Thymus (tissue), 11 donors: Measurements from ENCODE around the gene CKS1B. TPM values are rescaled to one million over a fixed set of nuclear protein-coding genes. Genes with fewer than 3 reads are reported as not detected.
A peak's percentile ranks its signal among the peaks of the same experiment; 100 is the strongest.

Experiments used
- DNase-seq, 9 donors: peaks; one replicate each; pipeline ENCODE4 v3.0.0-alpha.2; 2013; ENCODE audit warnings: low spot score in 9 of 9, low read depth in 6 of 9, missing footprints in 1 of 9
- H3K27ac ChIP-seq, 2 donors: one replicate each; pipeline ENCODE4 v1.5.1; 2013; ENCODE audit warnings: control low read depth in 1 of 2, low read depth in 1 of 2, low read length in 1 of 2, mild to moderate bottlenecking in 1 of 2, moderate library complexity in 1 of 2
- H3K27me3 ChIP-seq, 2 donors: one replicate each; pipeline ENCODE4 v1.5.1; 2013; ENCODE audit warnings: low read length in 1 of 2; ENCODE audit not compliant: control insufficient read depth in 2 of 2, insufficient read depth in 1 of 2
- H3K36me3 ChIP-seq, 2 donors: one replicate each; pipeline ENCODE4 v1.5.1; 2013; ENCODE audit warnings: low read length in 1 of 2, mild to moderate bottlenecking in 1 of 2, moderate library complexity in 1 of 2; ENCODE audit not compliant: control insufficient read depth in 2 of 2, insufficient read depth in 2 of 2
- H3K4me1 ChIP-seq, 2 donors: one replicate each; pipeline ENCODE4 v1.5.1; 2013; ENCODE audit warnings: low read length in 2 of 2; ENCODE audit not compliant: control insufficient read depth in 2 of 2, insufficient read depth in 2 of 2
- H3K4me3 ChIP-seq, 2 donors: one replicate each; pipeline ENCODE4 v1.5.1; 2013; ENCODE audit warnings: low read length in 2 of 2, control low read depth in 1 of 2, mild to moderate bottlenecking in 1 of 2
- H3K9me3 ChIP-seq, 2 donors: one replicate each; pipeline ENCODE4 v1.5.1; 2013; ENCODE audit warnings: low read length in 1 of 2, mild to moderate bottlenecking in 1 of 2; ENCODE audit not compliant: control insufficient read depth in 2 of 2, insufficient read depth in 1 of 2
- WGBS: extraction: QIAGEN DNeasy Blood & Tissue Kit; methylation state at CpG from one replicate; pipeline ENCODE4 v1.1.7; 2013; 5-methylcytosine and 5-hydroxymethylcytosine counted together
- polyA plus RNA-seq: library from polyadenylated mRNA; stranded (reverse); fragments of 200-250 nt; gene quantifications from one replicate; pipeline ENCODE4 v1.2.3, GENCODE V29; 2013
- total RNA-seq: library from RNA; stranded (reverse); fragments of 120-200 nt; gene quantifications from one replicate; pipeline ENCODE4 v1.2.4, GENCODE V29; 2013
- donor health status: healthy.

The CKS1B gene
- total and polyA plus RNA-seq, 2 donors: 32.8 to 113 TPM

- no peak for DNase-seq
- Histone ChIP-seq H3K4me3 (no peak overlapping the region), H3K4me1 (peaks cover 19 to 60% of the 10 kb centered on the region in 2 donors), H3K36me3 (peaks cover 26 to 42% of the 10 kb centered on the region in 2 donors), H3K9me3 (peaks cover 0 to 5% of the 10 kb centered on the region in 2 donors), H3K27me3 (no peaks in the 10 kb centered on the region), H3K27ac (no peak overlapping the region)
- WGBS: 97% methylated on average over 7 of the region's 7 CpGs
Observed at GRCh38 chr1:154959426-154959780, 15.1 kb upstream of the CKS1B start.

DNA sequence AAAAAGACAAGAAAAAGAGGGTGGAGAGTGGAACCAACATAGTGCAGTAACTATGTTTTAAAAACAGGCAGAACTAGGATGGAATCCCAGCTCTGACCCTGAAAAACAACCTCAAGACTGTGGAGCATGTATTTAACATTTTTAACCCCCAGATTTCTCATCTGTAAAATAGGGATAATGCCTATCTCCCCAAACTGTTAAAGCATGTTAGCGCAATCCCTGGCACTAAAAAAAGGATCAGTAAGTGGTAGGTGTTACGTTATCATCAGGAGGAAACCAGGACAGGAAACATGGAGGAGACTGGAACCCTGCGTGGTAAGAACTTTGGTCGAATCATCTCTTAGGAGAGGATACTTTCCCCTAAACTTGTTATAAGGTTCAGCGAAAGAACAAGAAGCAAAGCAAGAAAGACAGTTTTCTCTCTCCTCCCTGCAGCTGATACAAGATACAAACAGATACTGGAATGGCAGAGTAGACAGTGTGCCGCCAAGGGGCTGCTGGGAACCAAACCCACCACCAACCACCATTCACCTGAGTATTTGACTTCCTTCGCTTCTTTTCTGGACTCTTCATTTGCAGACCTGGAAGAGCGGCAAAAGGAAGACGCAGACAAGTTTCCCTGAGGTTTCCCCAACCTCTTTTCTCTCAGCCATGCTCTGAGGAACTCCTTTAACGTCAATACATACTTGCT is 13.9 kb upstream of the CKS1B start:
- Histone ChIP-seq H3K4me3 (peak overlapping the region; percentile 78 to 85), H3K27me3 (no peaks in the 10 kb centered on the region)

DNA sequence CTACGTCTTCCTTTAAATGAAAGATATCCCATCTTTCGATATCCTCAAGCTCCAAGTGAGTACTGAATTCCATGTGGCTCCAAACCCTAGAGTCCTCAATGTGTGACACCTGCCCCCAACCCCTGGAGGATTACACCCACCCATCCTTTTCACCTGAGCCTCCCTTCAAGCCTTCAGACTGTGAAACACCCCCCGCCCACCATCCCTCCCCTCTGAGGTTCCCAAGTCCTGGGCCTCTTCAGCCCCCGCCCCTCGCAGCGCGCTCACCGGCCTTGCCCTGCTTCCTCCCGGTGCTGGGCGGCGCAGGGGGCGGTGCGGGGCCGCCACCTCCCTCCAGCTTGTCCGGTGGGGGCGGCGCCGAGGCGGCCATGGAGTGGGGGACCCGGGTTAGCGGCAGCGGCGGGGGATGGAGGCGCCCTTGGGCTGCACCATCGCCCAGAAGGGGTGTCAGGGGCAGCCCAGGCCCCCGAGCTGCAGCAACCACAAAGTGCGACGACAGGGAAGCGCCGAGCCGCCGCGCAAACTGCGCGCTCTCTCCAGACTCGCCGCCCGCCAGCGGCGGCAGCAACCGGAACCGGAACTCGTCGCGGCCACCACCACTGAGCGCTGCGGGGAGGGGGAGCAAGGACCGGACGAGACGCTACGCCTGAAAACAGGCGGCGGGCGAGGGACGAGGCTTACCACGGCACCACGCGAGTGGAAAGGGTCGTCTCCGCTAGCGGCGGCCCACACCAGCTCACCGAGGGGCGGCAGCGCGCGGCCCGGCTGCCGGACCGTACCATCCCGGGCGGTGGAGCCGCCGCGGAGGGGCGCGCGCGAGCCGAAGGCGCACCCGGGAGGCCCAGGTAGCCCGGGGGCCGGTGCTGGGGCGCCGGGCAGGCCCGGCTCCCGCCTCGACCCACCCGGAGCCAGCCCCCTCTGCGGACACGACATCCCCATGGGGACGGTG is 13.0 kb upstream of the CKS1B start, which contains the start of gene PYGO2:
Gene PYGO2, minus strand, starts transcription at position 576 of the 949 bp plus-strand sequence. Its CDS starts 206 bp downstream, at position 370.
- Histone ChIP-seq H3K27ac (peak within 1 kb of the TSS; percentile 97 to 99), H3K27me3 (no peaks in the 10 kb centered on the region), H3K4me3 (peak within 1 kb of the TSS; percentile 78 to 85), H3K4me1 (peaks cover 11 to 44% of the 10 kb centered on the region in 2 donors), H3K9me3 (peaks cover 0 to 5% of the 10 kb centered on the region in 2 donors), H3K36me3 (peaks cover 43 to 59% of the 10 kb centered on the region in 2 donors)
- under 1% methylated on average over 93 of the region's 93 CpGs for WGBS
- DNase-seq: peak in 7 of 9 donors; percentile 69 to 90 (median 81)

More for the DNA sequence above, 13.9 kb upstream of the CKS1B start:
- H3K9me3 ChIP-seq: peaks cover 0 to 5% of the 10 kb centered on the region in 2 donors
- peaks cover 34 to 50% of the 10 kb centered on the region in 2 donors for H3K36me3 ChIP-seq
- 23% methylated on average over 10 of the region's 10 CpGs for WGBS
- DNase-seq: no peak
- H3K27ac ChIP-seq: peak overlapping the region; percentile 50 to 97
- peaks cover 13 to 48% of the 10 kb centered on the region in 2 donors for H3K4me1 ChIP-seq

DNA sequence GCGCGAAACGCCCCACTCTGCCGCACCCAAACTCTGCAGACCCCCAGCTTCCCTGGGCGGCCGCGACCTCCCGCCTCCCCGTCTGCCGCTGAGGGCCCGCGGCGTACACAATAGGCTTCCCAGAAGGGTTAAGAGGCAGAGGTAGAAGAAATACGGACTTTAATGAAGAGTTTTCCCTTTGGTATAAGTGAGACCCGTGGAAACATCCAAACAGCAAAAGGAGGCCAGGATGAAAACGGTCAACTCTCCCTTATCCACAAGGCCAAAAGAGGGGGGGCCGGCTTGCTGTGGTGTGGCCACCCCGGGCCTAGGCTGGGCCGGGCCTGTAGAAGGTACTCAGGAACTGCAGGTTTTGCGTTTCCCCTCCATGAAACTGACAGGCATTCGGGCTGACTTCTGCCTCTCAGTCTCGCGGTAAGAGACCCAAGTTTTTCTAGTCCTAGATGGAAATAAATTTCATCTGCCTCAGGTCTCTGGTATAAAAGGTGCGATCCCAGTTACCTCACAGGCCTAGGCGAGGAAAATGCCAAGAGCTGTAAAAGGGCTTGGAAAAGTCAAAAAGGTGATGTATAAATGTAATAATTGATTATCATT is 12.2 kb upstream of the CKS1B start:
- Histone ChIP-seq H3K4me3 (peak overlapping the region; percentile 78 to 85), H3K9me3 (peaks cover 0 to 5% of the 10 kb centered on the region in 2 donors), H3K27ac (peak overlapping the region; percentile 97 to 99), H3K36me3 (peaks cover 48 to 66% of the 10 kb centered on the region in 2 donors), H3K4me1 (peaks cover 8 to 36% of the 10 kb centered on the region in 2 donors), H3K27me3 (no peaks in the 10 kb centered on the region)
- DNase-seq: peak in 1 of 9 donors; percentile 72
- WGBS: 5% methylated on average over 25 of the region's 25 CpGs

DNA sequence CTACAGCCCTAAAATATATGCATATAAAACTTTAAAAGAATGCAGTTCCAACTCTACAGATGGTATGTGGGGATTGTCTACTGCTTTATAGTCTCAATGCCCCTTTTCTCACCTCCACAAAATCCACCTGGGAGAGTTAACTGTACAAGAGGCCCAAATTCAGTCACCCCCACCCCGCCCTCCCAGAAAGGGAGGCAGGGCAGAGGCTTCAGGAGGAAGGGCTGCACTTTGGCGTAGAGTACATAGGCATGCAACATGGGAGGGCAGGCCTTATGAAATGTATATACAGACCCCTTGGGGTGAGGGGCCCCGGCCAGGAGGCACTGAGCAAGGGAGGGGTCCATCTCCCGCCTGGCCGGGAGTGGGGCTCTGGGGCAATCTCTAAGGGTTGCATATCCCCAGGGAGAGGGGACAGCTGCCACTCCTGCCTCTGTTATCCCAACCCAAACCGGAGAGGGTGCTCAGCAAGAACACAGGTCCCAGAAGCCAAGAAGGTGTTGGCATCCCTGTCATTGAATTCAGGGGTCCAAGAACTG is 11.6 kb upstream of the CKS1B start:
- no peak for DNase-seq
- H3K4me1 ChIP-seq: peaks cover 8 to 32% of the 10 kb centered on the region in 2 donors

GRCh38 chr1:154963643-154964042 is 10.8 kb upstream of the CKS1B start:
- Histone ChIP-seq H3K27me3 (no peaks in the 10 kb centered on the region), H3K4me3 (no peak overlapping the region), H3K36me3 (peaks cover 58 to 63% of the 10 kb centered on the region in 2 donors), H3K9me3 (peaks cover 0 to 5% of the 10 kb centered on the region in 2 donors), H3K4me1 (peaks cover 8 to 28% of the 10 kb centered on the region in 2 donors), H3K27ac (no peak overlapping the region)
- 95% methylated on average over 8 of the region's 8 CpGs for WGBS
- no peak for DNase-seq

More for the DNA sequence above, 11.6 kb upstream of the CKS1B start:
- H3K27me3 ChIP-seq: no peaks in the 10 kb centered on the region
- 94% methylated on average over 6 of the region's 6 CpGs for WGBS
- H3K4me3 ChIP-seq: peak overlapping the region in 1 of 2 donors; percentile 85
- H3K9me3 ChIP-seq: peaks cover 0 to 5% of the 10 kb centered on the region in 2 donors
- peaks cover 54 to 66% of the 10 kb centered on the region in 2 donors for H3K36me3 ChIP-seq
- H3K27ac ChIP-seq: no peak overlapping the region

- Histone ChIP-seq H3K4me3 (no peak overlapping the region), H3K27ac (no peak overlapping the region), H3K4me1 (peaks cover 8 to 28% of the 10 kb centered on the region in 2 donors), H3K9me3 (peaks cover 0 to 5% of the 10 kb centered on the region in 2 donors), H3K27me3 (no peaks in the 10 kb centered on the region), H3K36me3 (peaks cover 56 to 57% of the 10 kb centered on the region in 2 donors)
- DNase-seq: no peak
- 88% methylated on average over 6 of the region's 6 CpGs for WGBS
Observed at GRCh38 chr1:154964359-154964758, 10.1 kb upstream of the CKS1B start.

GRCh38 chr1:154966111-154966510 is 8.4 kb upstream of the CKS1B start:
- Histone ChIP-seq H3K4me1 (peaks cover 4 to 28% of the 10 kb centered on the region in 2 donors), H3K4me3 (no peak overlapping the region), H3K27ac (no peak overlapping the region), H3K36me3 (peaks cover 52 to 59% of the 10 kb centered on the region in 2 donors), H3K27me3 (no peaks in the 10 kb centered on the region), H3K9me3 (peaks cover 0 to 5% of the 10 kb centered on the region in 2 donors)
- no peak for DNase-seq
- WGBS: 96% methylated on average over 7 of the region's 7 CpGs
